GM23338 (cell line): ENCODE results near the gene AFF3. TPM values are rescaled to one million over a fixed set of nuclear protein-coding genes. Genes with fewer than 3 reads are reported as not detected.

Experiments
- ATAC-seq: fragments of 200-7000 bp; cut with Tn5 transposase; 3 replicates; pipeline ENCODE4 v1.9.1; 2020
- DNase-seq: peaks from one replicate; pipeline ENCODE4 v3.0.0-alpha.2; 2015; ENCODE audit warnings: low spot score
- H2AFZ ChIP-seq: fragments of 200-600 bp; sonication (generic); 2 replicates; pipeline ENCODE4 v1.8.0; 2016; ENCODE audit warnings: antibody characterized with exemption, mild to moderate bottlenecking, moderate library complexity
- H3F3A ChIP-seq: fragments of 200-600 bp; sonication (generic); replicated peaks from 2 replicates; pipeline ENCODE4 v1.8.0; 2017; ENCODE audit warnings: antibody characterized with exemption, mixed run types, low read depth
- H3K27ac ChIP-seq: fragments of 200-600 bp; sonication (generic); 2 replicates; pipeline ENCODE4 v1.6.1; 2016; ENCODE audit warnings: low read depth
- H3K27me3 ChIP-seq: fragments of 200-600 bp; sonication (generic); 2 replicates; pipeline ENCODE4 v1.8.0; 2016; ENCODE audit warnings: mild to moderate bottlenecking, mixed run types, moderate library complexity; ENCODE audit not compliant: insufficient read depth
- H3K36me3 ChIP-seq: fragments of 200-600 bp; sonication (generic); 2 replicates; pipeline ENCODE4 v1.8.0; 2016; ENCODE audit warnings: mild to moderate bottlenecking; ENCODE audit not compliant: insufficient read depth
- H3K4me1 ChIP-seq: fragments of 200-600 bp; sonication (generic); 2 replicates; pipeline ENCODE4 v1.8.0; 2016; ENCODE audit warnings: mild to moderate bottlenecking, moderate library complexity; ENCODE audit not compliant: insufficient read depth
- H3K4me2 ChIP-seq: fragments of 200-600 bp; sonication (generic); 2 replicates; pipeline ENCODE4 v1.7.1; 2017; ENCODE audit warnings: mixed run types
- H3K4me3 ChIP-seq: fragments of 200-600 bp; sonication (generic); 2 replicates; pipeline ENCODE4 v1.6.1; 2016; ENCODE audit warnings: mixed run types
- H3K79me2 ChIP-seq: fragments of 200-600 bp; sonication (generic); replicated peaks from 2 replicates; pipeline ENCODE4 v1.8.0; 2017; ENCODE audit warnings: mild to moderate bottlenecking; ENCODE audit not compliant: insufficient read depth
- H3K9me2 ChIP-seq: fragments of 200-600 bp; sonication (generic); 2 replicates; pipeline ENCODE4 v1.8.0; 2017; ENCODE audit not compliant: insufficient read depth
- H4K20me1 ChIP-seq: fragments of 200-600 bp; sonication (generic); replicated peaks from 2 replicates; pipeline ENCODE4 v1.8.0; 2017; ENCODE audit warnings: mild to moderate bottlenecking; ENCODE audit not compliant: insufficient read depth
- H3K27ac Mint-ChIP-seq: 2 replicates; pipeline ENCODE4 v1.8.0; 2020; ENCODE audit warnings: inconsistent platforms, mild to moderate bottlenecking, moderate library complexity, mixed read lengths
- H3K27me3 Mint-ChIP-seq: 3 replicates; pipeline ENCODE4 v1.8.0; 2022; ENCODE audit warnings: low read depth, mild to moderate bottlenecking, moderate library complexity, mixed read lengths, inconsistent platforms; ENCODE audit not compliant: insufficient read depth, poor library complexity
- H3K36me3 Mint-ChIP-seq: 3 replicates; pipeline ENCODE4 v1.8.0; 2021; ENCODE audit warnings: low read depth, mild to moderate bottlenecking, inconsistent platforms, moderate library complexity, mixed read lengths
- H3K4me1 Mint-ChIP-seq: 3 replicates; pipeline ENCODE4 v1.8.0; 2020; ENCODE audit warnings: mild to moderate bottlenecking, inconsistent platforms, mixed read lengths
- H3K4me3 Mint-ChIP-seq: 3 replicates; pipeline ENCODE4 v1.8.0; 2021; ENCODE audit warnings: moderate library complexity, mild to moderate bottlenecking, inconsistent platforms, mixed read lengths
- H3K9me3 Mint-ChIP-seq: 3 replicates; pipeline ENCODE4 v1.8.0; 2020; ENCODE audit warnings: moderate library complexity, mild to moderate bottlenecking, inconsistent platforms, mixed read lengths
- CREB1 ChIP-seq: fragments of 250-450 bp; sonication (Bioruptor Pico); IDR thresholded peaks from 2 replicates; pipeline ENCODE4 v1.5.0; 2020; ENCODE audit warnings: low read depth, mild to moderate bottlenecking, moderate library complexity
- EZH2 ChIP-seq: fragments of 200-600 bp; sonication (generic); IDR thresholded peaks from one replicate; pipeline ENCODE4 v1.8.0; 2017; ENCODE audit warnings: antibody characterized with exemption, mild to moderate bottlenecking, low read depth; ENCODE audit not compliant: unreplicated experiment
- EZH2phosphoT487 ChIP-seq: fragments of 200-600 bp; sonication (generic); IDR thresholded peaks from one replicate; pipeline ENCODE4 v1.8.1; 2018; ENCODE audit warnings: antibody characterized with exemption; ENCODE audit not compliant: unreplicated experiment
- JUNB ChIP-seq: IDR thresholded peaks from one replicate; pipeline ENCODE4 v1.6.1; 2016; ENCODE audit warnings: antibody characterized with exemption; ENCODE audit not compliant: unreplicated experiment
- NANOG ChIP-seq: IDR thresholded peaks from 2 replicates; pipeline ENCODE4 v1.6.1; 2016; ENCODE audit warnings: antibody characterized with exemption, borderline replicate concordance
- POLR2AphosphoS5 ChIP-seq: IDR thresholded peaks from 2 replicates; pipeline ENCODE4 v1.6.1; 2016; ENCODE audit warnings: antibody characterized with exemption, low read depth
- REST ChIP-seq: IDR thresholded peaks from one replicate; pipeline ENCODE4 v1.6.1; 2018; ENCODE audit warnings: antibody characterized with exemption; ENCODE audit not compliant: unreplicated experiment
- STAT1 ChIP-seq: IDR thresholded peaks from one replicate; pipeline ENCODE4 v1.6.1; 2016; ENCODE audit warnings: antibody characterized with exemption; ENCODE audit not compliant: unreplicated experiment
- ZNF114 ChIP-seq: fragments of 250-450 bp; sonication (Bioruptor Pico); IDR thresholded peaks from 2 replicates; pipeline ENCODE4 v1.5.0; 2020; ENCODE audit warnings: mild to moderate bottlenecking, moderate library complexity
- ZNF331 ChIP-seq: fragments of 250-450 bp; sonication (Bioruptor Pico); IDR thresholded peaks from 2 replicates; pipeline ENCODE4 v1.5.0; 2020; ENCODE audit warnings: low read depth, mild to moderate bottlenecking, moderate library complexity
- ZNF462 ChIP-seq: fragments of 250-450 bp; sonication (Bioruptor Pico); IDR thresholded peaks from 2 replicates; pipeline ENCODE4 v1.5.0; 2020; ENCODE audit warnings: mild to moderate bottlenecking, moderate library complexity
- polyA plus RNA-seq: library from polyadenylated mRNA; unstranded; fragments of >200 nt; fragmentation: Nextera tagmentation; extraction: Ambion mirVana; gene quantifications from 2 replicates; pipeline ENCODE4 v1.2.1, GENCODE V29; 2016
- total RNA-seq: library from RNA; depleted of rRNA; stranded (reverse); fragments of >200 nt; shearing (Covaris generic); gene quantifications from 2 replicates; pipeline ENCODE4 v1.2.3, GENCODE V29; 2014
- TF ChIP-seq, protein P1 (sequence below), 2 experiments: fragments of 200-600 bp in 1 of 2; sonication (generic) in 1 of 2; conservative IDR thresholded peaks; 2 replicates each; pipeline versions ENCODE4 v1.5.1 to v1.6.1; 2016 to 2017; ENCODE audit warnings: antibody characterized with exemption in 2 of 2, low read depth in 2 of 2, mild to moderate bottlenecking in 2 of 2, moderate library complexity in 1 of 2
- TF ChIP-seq, protein P2 (sequence below): IDR thresholded peaks from 2 replicates; pipeline ENCODE4 v1.6.1; 2016; ENCODE audit warnings: antibody characterized with exemption

The AFF3 gene
- total and polyA plus RNA-seq, 2 experiments from 2014 or later, result 0.73 to 1.4 TPM

- H3K4me3 Mint-ChIP-seq, result no peak overlapping the region
- Histone ChIP-seq H3K4me1 (no peaks in the 10 kb centered on the region), H3K27me3 (no peaks in the 10 kb centered on the region), H3K4me2 (no peak overlapping the region), H4K20me1 (no peaks in the 10 kb centered on the region), H2AFZ (no peak overlapping the region), H3K9me2 (peaks cover 15% of the 10 kb centered on the region), H3K4me3 (no peak overlapping the region), H3K36me3 (no peaks in the 10 kb centered on the region), H3K27ac (no peak overlapping the region), H3K79me2 (no peaks in the 10 kb centered on the region), H3F3A (no peaks in the 10 kb centered on the region)
- H3K36me3 Mint-ChIP-seq, result peaks cover 7% of the 10 kb centered on the region; the same call in 1 of the 3 replicates
- H3K27ac Mint-ChIP-seq, result no peak overlapping the region
- TF ChIP-seq NANOG (no peak), JUNB (no peak), ZNF114 (no peak), REST (no peak), POLR2AphosphoS5 (no peak), ZNF331 (no peak), STAT1 (no peak), ZNF462 (CRISPR knock-in tag) (no peak), EZH2 (no peak), EZH2phosphoT487 (no peak), CREB1 (no peak)
- TF ChIP-seq, protein P1, sequence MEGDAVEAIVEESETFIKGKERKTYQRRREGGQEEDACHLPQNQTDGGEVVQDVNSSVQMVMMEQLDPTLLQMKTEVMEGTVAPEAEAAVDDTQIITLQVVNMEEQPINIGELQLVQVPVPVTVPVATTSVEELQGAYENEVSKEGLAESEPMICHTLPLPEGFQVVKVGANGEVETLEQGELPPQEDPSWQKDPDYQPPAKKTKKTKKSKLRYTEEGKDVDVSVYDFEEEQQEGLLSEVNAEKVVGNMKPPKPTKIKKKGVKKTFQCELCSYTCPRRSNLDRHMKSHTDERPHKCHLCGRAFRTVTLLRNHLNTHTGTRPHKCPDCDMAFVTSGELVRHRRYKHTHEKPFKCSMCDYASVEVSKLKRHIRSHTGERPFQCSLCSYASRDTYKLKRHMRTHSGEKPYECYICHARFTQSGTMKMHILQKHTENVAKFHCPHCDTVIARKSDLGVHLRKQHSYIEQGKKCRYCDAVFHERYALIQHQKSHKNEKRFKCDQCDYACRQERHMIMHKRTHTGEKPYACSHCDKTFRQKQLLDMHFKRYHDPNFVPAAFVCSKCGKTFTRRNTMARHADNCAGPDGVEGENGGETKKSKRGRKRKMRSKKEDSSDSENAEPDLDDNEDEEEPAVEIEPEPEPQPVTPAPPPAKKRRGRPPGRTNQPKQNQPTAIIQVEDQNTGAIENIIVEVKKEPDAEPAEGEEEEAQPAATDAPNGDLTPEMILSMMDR (conservative IDR thresholded peaks at IDR 0.05; ENCODE audit: low read depth in 2 of 2), result no peak
- TF ChIP-seq, protein P2, sequence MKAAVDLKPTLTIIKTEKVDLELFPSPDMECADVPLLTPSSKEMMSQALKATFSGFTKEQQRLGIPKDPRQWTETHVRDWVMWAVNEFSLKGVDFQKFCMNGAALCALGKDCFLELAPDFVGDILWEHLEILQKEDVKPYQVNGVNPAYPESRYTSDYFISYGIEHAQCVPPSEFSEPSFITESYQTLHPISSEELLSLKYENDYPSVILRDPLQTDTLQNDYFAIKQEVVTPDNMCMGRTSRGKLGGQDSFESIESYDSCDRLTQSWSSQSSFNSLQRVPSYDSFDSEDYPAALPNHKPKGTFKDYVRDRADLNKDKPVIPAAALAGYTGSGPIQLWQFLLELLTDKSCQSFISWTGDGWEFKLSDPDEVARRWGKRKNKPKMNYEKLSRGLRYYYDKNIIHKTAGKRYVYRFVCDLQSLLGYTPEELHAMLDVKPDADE, result no peak
- H3K27me3 Mint-ChIP-seq, result peaks cover 4% of the 10 kb centered on the region
- ATAC-seq, result no peak
- DNase-seq, result no peak
- peaks cover 4% of the 10 kb centered on the region; the same call in 2 of the 3 replicates for H3K4me1 Mint-ChIP-seq
- H3K9me3 Mint-ChIP-seq, result peaks cover 28% of the 10 kb centered on the region
Observed at GRCh38 chr2:99777656-99778290, 364.6 kb downstream of the AFF3 start.
